CD4-positive, alpha-beta memory T cell (primary cell): Measurements from ENCODE around the gene ETS2. TPM values are rescaled to one million over a fixed set of nuclear protein-coding genes. Genes with fewer than 3 reads are reported as not detected.

Experiments
- CTCF ChIA-PET: fragments of 350-600 bp; sonication (Branson Sonifier 250); formaldehyde crosslinking; loops from one replicate; lab custom pipeline; 2021; ENCODE audit warnings: inconsistent platforms; ENCODE audit not compliant: partially characterized antibody; lab: Charles Lee
- POLR2A ChIA-PET: fragments of 350-600 bp; sonication (Branson Sonifier 250); formaldehyde crosslinking; loops from one replicate; lab custom pipeline; 2021; ENCODE audit not compliant: partially characterized antibody; lab: Charles Lee
- DNase-seq, 5 donors: peaks; one replicate each; pipeline versions ENCODE4 v3.0.0 to v3.0.0-alpha.2; 2020 to 2022; ENCODE audit warnings: mixed read lengths in 1 of 5
- H3K27ac ChIP-seq: one replicate; pipeline ENCODE4 v1.7.0; 2013; ENCODE audit warnings: low read depth, low read length
- H3K27me3 ChIP-seq: 2 replicates; pipeline ENCODE4 v1.7.0; 2013; ENCODE audit warnings: mild to moderate bottlenecking, low read length, moderate library complexity; ENCODE audit not compliant: insufficient read depth
- H3K36me3 ChIP-seq: 2 replicates; pipeline ENCODE4 v1.7.0; 2013; ENCODE audit warnings: mild to moderate bottlenecking, low read length, moderate library complexity; ENCODE audit not compliant: insufficient read depth
- H3K4me1 ChIP-seq: 2 replicates; pipeline ENCODE4 v1.7.0; 2013; ENCODE audit warnings: mild to moderate bottlenecking, low read length, moderate library complexity; ENCODE audit not compliant: insufficient read depth
- H3K4me3 ChIP-seq, 2 donors: one replicate each; pipeline ENCODE4 v1.7.0; 2013; ENCODE audit warnings: low read length in 2 of 2, mild to moderate bottlenecking in 1 of 2
- H3K9me3 ChIP-seq, 2 donors: one replicate each; pipeline ENCODE4 v1.7.0; 2013; ENCODE audit warnings: low read length in 2 of 2, control low read depth in 1 of 2; ENCODE audit not compliant: control insufficient read depth in 1 of 2
- H3K27ac Mint-ChIP-seq, 7 donors: one replicate each; pipeline ENCODE4 v1.8.0; 2020 to 2021; ENCODE audit warnings: mixed read lengths in 7 of 7, mild to moderate bottlenecking in 6 of 7, inconsistent platforms in 3 of 7, moderate library complexity in 3 of 7
- H3K27me3 Mint-ChIP-seq, 2 donors: one replicate each; pipeline ENCODE4 v1.8.0; 2020 to 2021; ENCODE audit warnings: mixed read lengths in 2 of 2
- H3K36me3 Mint-ChIP-seq, 2 donors: one replicate each; pipeline ENCODE4 v1.8.0; 2020 to 2021; ENCODE audit warnings: mixed read lengths in 2 of 2, inconsistent platforms in 1 of 2, mild to moderate bottlenecking in 1 of 2
- H3K4me1 Mint-ChIP-seq, 4 donors: one replicate each; pipeline ENCODE4 v1.8.0; 2020 to 2021; ENCODE audit warnings: mixed read lengths in 4 of 4, mild to moderate bottlenecking in 1 of 4
- H3K4me3 Mint-ChIP-seq, 8 donors: one replicate each; pipeline ENCODE4 v1.8.0; 2020 to 2021; ENCODE audit warnings: mixed read lengths in 8 of 8, mild to moderate bottlenecking in 7 of 8, moderate library complexity in 6 of 8, inconsistent platforms in 3 of 8
- H3K9me3 Mint-ChIP-seq, 8 donors: one replicate each; pipeline ENCODE4 v1.8.0; 2020 to 2021; ENCODE audit warnings: mixed read lengths in 8 of 8, mild to moderate bottlenecking in 5 of 8, inconsistent platforms in 3 of 8, moderate library complexity in 1 of 8
- intact Hi-C: fragments of 100-400 bp; cut with micrococcal nuclease; formaldehyde crosslinking; loops from one replicate; pipeline ENCODE4 v1.15.1; 2023
- polyA plus RNA-seq, 2 donors: library from polyadenylated mRNA; unstranded; fragments of 300-500 nt; fragmentation: Illumina TruSeq; gene quantifications; one replicate each; pipeline ENCODE4 v1.2.3, GENCODE V29; 2021
- total RNA-seq, 2 experiments: library from RNA; stranded (reverse); gene quantifications; one replicate each; pipeline ENCODE4 v1.2.3, GENCODE V29; 2021

Gene ETS2
- total and polyA plus RNA-seq, 4 experiments from 2014 or later: 3.0 to 15.2 (median 11.6) TPM

- H3K36me3 Mint-ChIP-seq: no peaks in the 10 kb centered on the region
- H3K4me3 ChIP-seq: no peak overlapping the region
- peaks cover 0 to 2% of the 10 kb centered on the region in 2 donors for H3K27me3 Mint-ChIP-seq
- no peaks in the 10 kb centered on the region for H3K9me3 ChIP-seq
- H3K4me1 ChIP-seq: peaks cover 8% of the 10 kb centered on the region
- H3K4me3 Mint-ChIP-seq: no peak overlapping the region
- POLR2A ChIA-PET: no interaction called here
- no peaks in the 10 kb centered on the region for H3K27me3 ChIP-seq
- peaks cover 6 to 19% (median 16%) of the 10 kb centered on the region in 4 donors for H3K4me1 Mint-ChIP-seq
- CTCF ChIA-PET: interaction anchor here (0.8 to 1.9 kb wide), 3 partner anchors 26 to 96 kb away, joined by 3 to 5 read pairs (median 5); no protein-coding TSS in a partner anchor
- intact Hi-C loops: no loop called here
- no peak overlapping the region for H3K27ac ChIP-seq
- H3K27ac Mint-ChIP-seq: peak overlapping the region; percentile 5 to 87 (median 36)
- H3K9me3 Mint-ChIP-seq: peaks cover 0 to 13% (median 9%) of the 10 kb centered on the region in 8 donors
- no peaks in the 10 kb centered on the region for H3K36me3 ChIP-seq
- DNase-seq: no peak
Observed at GRCh38 chr21:38830671-38831525, 25.2 kb downstream of the ETS2 start.

GRCh38 chr21:38831526-38832467, 26.1 kb downstream of the ETS2 start:
- Histone ChIP-seq H3K9me3 (no peaks in the 10 kb centered on the region), H3K27ac (no peak overlapping the region), H3K27me3 (no peaks in the 10 kb centered on the region), H3K36me3 (no peaks in the 10 kb centered on the region), H3K4me1 (peaks cover 8% of the 10 kb centered on the region), H3K4me3 (no peak overlapping the region)
- peaks cover 0 to 7% (median 4%) of the 10 kb centered on the region in 8 donors for H3K9me3 Mint-ChIP-seq
- peak overlapping the region in 1 of 8 donors; percentile 14 for H3K4me3 Mint-ChIP-seq
- peaks cover 6 to 19% (median 16%) of the 10 kb centered on the region in 4 donors for H3K4me1 Mint-ChIP-seq
- CTCF ChIA-PET: interaction anchor here (0.7 to 1.9 kb wide), 7 partner anchors 8 to 100 kb away, joined by 3 to 5 read pairs (median 3); no protein-coding TSS in a partner anchor
- peak overlapping the region; percentile 5 to 63 (median 33) for H3K27ac Mint-ChIP-seq
- DNase-seq: peak; percentile 44 to 74 (median 47)
- H3K36me3 Mint-ChIP-seq: no peaks in the 10 kb centered on the region
- POLR2A ChIA-PET: interaction anchor here (0.8 to 1.0 kb wide), 2 partner anchors 26 to 64 kb away, joined by 3 read pairs; partner anchors contain the start of gene ETS2
- peaks cover 0 to 2% of the 10 kb centered on the region in 2 donors for H3K27me3 Mint-ChIP-seq
- intact Hi-C loops: no loop called here

- Histone ChIP-seq H3K27me3 (no peaks in the 10 kb centered on the region), H3K4me1 (peaks cover 8% of the 10 kb centered on the region), H3K9me3 (no peaks in the 10 kb centered on the region), H3K36me3 (no peaks in the 10 kb centered on the region), H3K4me3 (no peak overlapping the region), H3K27ac (no peak overlapping the region)
- H3K4me1 Mint-ChIP-seq: peaks cover 6 to 19% (median 16%) of the 10 kb centered on the region in 4 donors
- POLR2A ChIA-PET: no interaction called here
- no peak overlapping the region for H3K27ac Mint-ChIP-seq
- CTCF ChIA-PET: interaction anchor here (1.0 to 1.9 kb wide), 3 partner anchors 9 to 38 kb away, joined by 3 to 5 read pairs (median 3); no protein-coding TSS in a partner anchor
- no peaks in the 10 kb centered on the region for H3K36me3 Mint-ChIP-seq
- peaks cover 0 to 2% of the 10 kb centered on the region in 2 donors for H3K27me3 Mint-ChIP-seq
- DNase-seq: no peak
- H3K4me3 Mint-ChIP-seq: no peak overlapping the region
- intact Hi-C loops: no loop called here
- H3K9me3 Mint-ChIP-seq: peaks cover 0 to 3% (median 0%) of the 10 kb centered on the region in 8 donors
Observed at GRCh38 chr21:38832664-38833063, 26.9 kb downstream of the ETS2 start.

- Mint-ChIP-seq H3K9me3 (no peaks in the 10 kb centered on the region), H3K4me1 (peaks cover 6 to 19% (median 16%) of the 10 kb centered on the region in 4 donors), H3K27ac (peak overlapping the region in 2 of 7 donors; percentile 5 to 27), H3K4me3 (no peak overlapping the region), H3K27me3 (peaks cover 0 to 2% of the 10 kb centered on the region in 2 donors), H3K36me3 (no peaks in the 10 kb centered on the region)
- DNase-seq: no peak
- no peaks in the 10 kb centered on the region for H3K9me3 ChIP-seq
- H3K27me3 ChIP-seq: no peaks in the 10 kb centered on the region
- H3K4me1 ChIP-seq: peaks cover 8% of the 10 kb centered on the region
- no peak overlapping the region for H3K27ac ChIP-seq
- H3K36me3 ChIP-seq: no peaks in the 10 kb centered on the region
- H3K4me3 ChIP-seq: no peak overlapping the region
- intact Hi-C loops: no loop called here
- ChIA-PET POLR2A (no interaction called here), CTCF (interaction anchor here (1.0 to 1.9 kb wide), 2 partner anchors 10 to 29 kb away, joined by 3 to 5 read pairs; no protein-coding TSS in a partner anchor)
Observed at GRCh38 chr21:38833117-38833516, 27.4 kb downstream of the ETS2 start.

GRCh38 chr21:38834725-38835124, 29.0 kb downstream of the ETS2 start:
- H3K4me3 Mint-ChIP-seq: no peak overlapping the region
- Histone ChIP-seq H3K4me3 (no peak overlapping the region), H3K27me3 (no peaks in the 10 kb centered on the region), H3K27ac (no peak overlapping the region), H3K4me1 (peaks cover 8% of the 10 kb centered on the region), H3K36me3 (no peaks in the 10 kb centered on the region), H3K9me3 (no peaks in the 10 kb centered on the region)
- H3K36me3 Mint-ChIP-seq: no peaks in the 10 kb centered on the region
- no peak for DNase-seq
- H3K9me3 Mint-ChIP-seq: no peaks in the 10 kb centered on the region
- intact Hi-C loops: no loop called here
- ChIA-PET POLR2A (no interaction called here), CTCF (interaction anchor here (1.1 kb wide), 1 partner anchor 103 kb away, joined by 3 read pairs; no protein-coding TSS in a partner anchor)
- peaks cover 6 to 19% (median 16%) of the 10 kb centered on the region in 4 donors for H3K4me1 Mint-ChIP-seq
- H3K27ac Mint-ChIP-seq: no peak overlapping the region
- peaks cover 0 to 2% of the 10 kb centered on the region in 2 donors for H3K27me3 Mint-ChIP-seq

GRCh38 chr21:38837806-38838461, 32.2 kb downstream of the ETS2 start:
- no peak overlapping the region for H3K27ac ChIP-seq
- H3K4me3 ChIP-seq: no peak overlapping the region
- Mint-ChIP-seq H3K9me3 (no peaks in the 10 kb centered on the region), H3K4me1 (no peaks in the 10 kb centered on the region), H3K27ac (no peak overlapping the region), H3K36me3 (no peaks in the 10 kb centered on the region), H3K27me3 (peaks cover 0 to 2% of the 10 kb centered on the region in 2 donors), H3K4me3 (no peak overlapping the region)
- POLR2A ChIA-PET: no interaction called here
- no peak for DNase-seq
- CTCF ChIA-PET: no interaction called here
- intact Hi-C loops: no loop called here
- H3K4me1 ChIP-seq: no peaks in the 10 kb centered on the region
- H3K27me3 ChIP-seq: no peaks in the 10 kb centered on the region
- no peaks in the 10 kb centered on the region for H3K36me3 ChIP-seq
- H3K9me3 ChIP-seq: no peaks in the 10 kb centered on the region
